ENCODE measurements around the gene SMOC1. TPM values are rescaled to one million over a fixed set of nuclear protein-coding genes. Genes with fewer than 3 reads are reported as not detected.

SMOC1 gene
- polyA plus RNA-seq, 3 donors = not detected

- H3K9me3 ChIP-seq (replicated peaks in 1 of 2; ENCODE audit: control insufficient read depth in 1 of 2, insufficient read depth in 1 of 2, low read length in 2 of 2) = peaks cover 0 to 11% of the 10 kb centered on the region in 2 donors
- H3K27me3 Mint-ChIP-seq (ENCODE audit: low read depth in 3 of 3) = peaks cover 0 to 25% (median 10%) of the 10 kb centered on the region in 3 donors
- no peak overlapping the region for H3K9ac ChIP-seq (ENCODE audit: insufficient read depth, low read length, poor library complexity, severe bottlenecking)
- H3K4me2 ChIP-seq (replicated peaks; ENCODE audit: extremely low read depth, low read length, poor library complexity, severe bottlenecking) = no peak overlapping the region
- no peaks in the 10 kb centered on the region for H3K36me3 ChIP-seq (replicated peaks in 1 of 2; ENCODE audit: control insufficient read depth in 1 of 2, insufficient read depth in 2 of 2, low read length in 2 of 2)
- no peak for DNase-seq
- 75% methylated on average over 1 of the region's 1 CpG for WGBS (ENCODE audit: insufficient coverage)
- H4K20me1 ChIP-seq (ENCODE audit: insufficient read depth, low read length) = no peaks in the 10 kb centered on the region
- H3K9me3 Mint-ChIP-seq = peaks cover 3 to 34% (median 17%) of the 10 kb centered on the region in 7 donors
- no peaks in the 10 kb centered on the region for H3K79me2 ChIP-seq (ENCODE audit: insufficient read depth, low read length)
- H3K36me3 Mint-ChIP-seq = no peaks in the 10 kb centered on the region
- intact Hi-C loops (cut with micrococcal nuclease) = no loop called here
- H3K27ac Mint-ChIP-seq = no peak overlapping the region
- H2AFZ ChIP-seq (ENCODE audit: insufficient read depth, low read depth, low read length, poor library complexity, severe bottlenecking) = no peak overlapping the region
- no peak overlapping the region for H3K4me3 ChIP-seq (replicated peaks in 1 of 3; ENCODE audit: low read depth in 2 of 3, low read length in 3 of 3)
- H3K4me1 Mint-ChIP-seq = no peaks in the 10 kb centered on the region
- no peaks in the 10 kb centered on the region for H3K4me1 ChIP-seq (ENCODE audit: control insufficient read depth in 1 of 2, insufficient read depth in 2 of 2, low read length in 2 of 2)
- H3K27ac ChIP-seq (ENCODE audit: low read depth in 1 of 2, low read length in 2 of 2) = no peak overlapping the region
- peaks cover 0 to 2% of the 10 kb centered on the region in 2 donors for H3K27me3 ChIP-seq (ENCODE audit: control insufficient read depth in 2 of 2, insufficient read depth in 2 of 2, low read length in 2 of 2)
- H3K4me3 Mint-ChIP-seq = no peak overlapping the region
- no peak for TF ChIP-seq CTCF (IDR thresholded peaks at IDR 0.05)
Measured at GRCh38 chr14:69945347-69945746, 66.1 kb downstream of the SMOC1 start.

DNA sequence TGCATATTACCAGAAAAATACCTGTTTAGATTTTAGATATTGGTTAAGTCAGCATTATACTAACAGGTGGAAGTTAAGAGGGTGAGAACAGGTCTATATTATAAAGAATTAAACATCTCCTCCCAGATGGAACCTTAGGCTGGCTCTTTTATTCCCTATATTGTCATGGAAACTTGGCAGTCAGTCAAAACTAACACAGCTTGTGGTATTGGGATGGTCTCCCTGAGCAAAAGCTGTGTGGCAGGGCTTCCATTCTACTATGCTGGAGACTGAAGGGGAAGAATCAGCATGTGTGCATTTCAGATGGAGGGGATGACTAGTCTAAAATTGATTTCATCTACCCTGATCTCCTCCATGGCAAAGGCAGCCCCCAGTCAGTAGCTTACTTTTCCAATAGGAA is 66.7 kb downstream of the SMOC1 start:
- DNase-seq = no peak
- Histone ChIP-seq H3K4me2 (replicated peaks; ENCODE audit: extremely low read depth, low read length, poor library complexity, severe bottlenecking) (no peak overlapping the region), H3K79me2 (ENCODE audit: insufficient read depth, low read length) (no peaks in the 10 kb centered on the region), H3K9ac (ENCODE audit: insufficient read depth, low read length, poor library complexity, severe bottlenecking) (no peak overlapping the region), H3K36me3 (replicated peaks in 1 of 2; ENCODE audit: control insufficient read depth in 1 of 2, insufficient read depth in 2 of 2, low read length in 2 of 2) (no peaks in the 10 kb centered on the region), H3K27me3 (ENCODE audit: control insufficient read depth in 2 of 2, insufficient read depth in 2 of 2, low read length in 2 of 2) (peaks cover 0 to 2% of the 10 kb centered on the region in 2 donors), H3K9me3 (replicated peaks in 1 of 2; ENCODE audit: control insufficient read depth in 1 of 2, insufficient read depth in 1 of 2, low read length in 2 of 2) (peaks cover 0 to 11% of the 10 kb centered on the region in 2 donors), H4K20me1 (ENCODE audit: insufficient read depth, low read length) (no peaks in the 10 kb centered on the region), H3K4me3 (replicated peaks in 1 of 3; ENCODE audit: low read depth in 2 of 3, low read length in 3 of 3) (no peak overlapping the region), H3K27ac (ENCODE audit: low read depth in 1 of 2, low read length in 2 of 2) (no peak overlapping the region), H3K4me1 (ENCODE audit: control insufficient read depth in 1 of 2, insufficient read depth in 2 of 2, low read length in 2 of 2) (no peaks in the 10 kb centered on the region), H2AFZ (ENCODE audit: insufficient read depth, low read depth, low read length, poor library complexity, severe bottlenecking) (no peak overlapping the region)
- no peaks in the 10 kb centered on the region for H3K36me3 Mint-ChIP-seq
- intact Hi-C loops (cut with micrococcal nuclease) = no loop called here
- no peak for TF ChIP-seq CTCF (IDR thresholded peaks at IDR 0.05)
- H3K4me3 Mint-ChIP-seq = no peak overlapping the region
- H3K9me3 Mint-ChIP-seq = peaks cover 3 to 34% (median 19%) of the 10 kb centered on the region in 7 donors
- H3K27me3 Mint-ChIP-seq (ENCODE audit: low read depth in 3 of 3) = peaks cover 0 to 21% (median 8%) of the 10 kb centered on the region in 3 donors
- no peaks in the 10 kb centered on the region for H3K4me1 Mint-ChIP-seq
- H3K27ac Mint-ChIP-seq = no peak overlapping the region
